Anterior cingulate cortex (tissue), 58 donors: ENCODE results near the gene BSND.
"Not testable (repeated sequence)": the region's sequence is repeated elsewhere in the genome, so short reads cannot be mapped to it uniquely, and the experiment has no call there.

ENCODE experiments used
- DNase-seq, 58 donors: peaks; one replicate each; lab custom pipeline; 2025; lab: John Stamatoyannopoulos, UW

The BSND gene

DNA sequence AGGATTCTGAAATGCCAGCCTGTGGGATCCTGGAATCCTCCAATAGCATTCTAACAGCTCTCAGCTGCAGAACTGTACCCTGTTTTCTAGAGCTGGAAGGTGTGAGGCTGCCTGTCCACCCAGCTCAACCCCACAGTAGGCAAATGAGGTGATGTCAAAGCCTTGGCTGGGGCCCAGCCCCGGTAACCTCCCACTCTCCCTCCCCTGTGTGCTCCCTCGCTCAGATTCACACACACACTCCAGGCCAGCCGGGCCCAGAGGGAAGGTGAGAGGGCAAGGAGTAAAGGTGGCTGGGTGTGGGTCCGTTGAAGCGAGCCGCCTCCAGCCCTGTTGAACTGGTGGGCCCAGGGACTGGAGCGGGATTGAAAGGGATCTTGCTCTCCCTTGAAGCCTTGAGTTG is at the start of gene BSND:
BSND (plus strand) TSS at position 257 of the 400 bp plus-strand sequence. CDS start 254 bp downstream, outside the sequence.
- no peak for DNase-seq

DNA sequence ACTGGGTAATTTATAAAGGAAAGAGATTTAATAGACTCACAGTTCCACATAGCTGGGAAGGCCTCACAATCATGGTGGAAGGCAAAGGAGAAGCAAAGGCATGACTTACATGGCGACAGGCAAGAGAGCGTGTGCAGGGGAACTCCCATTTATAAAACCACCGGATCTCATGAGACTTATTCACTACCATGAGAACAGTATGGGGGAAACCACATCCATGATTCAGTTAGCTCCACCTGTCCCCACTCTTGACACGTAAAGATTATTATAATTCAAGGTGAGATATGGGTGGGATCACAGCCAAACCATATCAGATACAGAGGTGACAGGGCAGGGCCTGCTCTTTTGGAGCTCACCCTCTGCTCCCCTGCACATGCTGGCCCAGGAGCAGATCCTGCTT is 49.7 kb upstream of the BSND start:
- DNase-seq = no peak

DNA sequence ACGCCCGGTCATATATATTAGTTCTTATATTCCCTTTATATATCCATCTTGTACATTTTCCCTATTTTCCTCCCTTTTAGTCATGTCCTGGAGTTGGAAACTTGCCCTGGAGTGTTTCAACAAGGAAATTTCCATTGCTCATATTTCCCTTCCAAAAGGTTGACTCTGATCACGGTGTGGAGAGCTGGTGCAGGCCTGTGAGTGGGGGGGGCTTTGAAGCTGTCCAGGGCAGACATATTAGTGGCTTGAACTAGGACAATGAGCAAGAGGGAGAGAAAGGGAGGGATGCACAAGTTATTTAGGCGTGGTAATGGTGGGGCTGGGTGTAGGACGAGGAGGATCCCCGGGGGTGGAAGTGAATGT is 48.7 kb upstream of the BSND start:
- DNase-seq = peak in 1 of 58 donors; percentile 30

DNA sequence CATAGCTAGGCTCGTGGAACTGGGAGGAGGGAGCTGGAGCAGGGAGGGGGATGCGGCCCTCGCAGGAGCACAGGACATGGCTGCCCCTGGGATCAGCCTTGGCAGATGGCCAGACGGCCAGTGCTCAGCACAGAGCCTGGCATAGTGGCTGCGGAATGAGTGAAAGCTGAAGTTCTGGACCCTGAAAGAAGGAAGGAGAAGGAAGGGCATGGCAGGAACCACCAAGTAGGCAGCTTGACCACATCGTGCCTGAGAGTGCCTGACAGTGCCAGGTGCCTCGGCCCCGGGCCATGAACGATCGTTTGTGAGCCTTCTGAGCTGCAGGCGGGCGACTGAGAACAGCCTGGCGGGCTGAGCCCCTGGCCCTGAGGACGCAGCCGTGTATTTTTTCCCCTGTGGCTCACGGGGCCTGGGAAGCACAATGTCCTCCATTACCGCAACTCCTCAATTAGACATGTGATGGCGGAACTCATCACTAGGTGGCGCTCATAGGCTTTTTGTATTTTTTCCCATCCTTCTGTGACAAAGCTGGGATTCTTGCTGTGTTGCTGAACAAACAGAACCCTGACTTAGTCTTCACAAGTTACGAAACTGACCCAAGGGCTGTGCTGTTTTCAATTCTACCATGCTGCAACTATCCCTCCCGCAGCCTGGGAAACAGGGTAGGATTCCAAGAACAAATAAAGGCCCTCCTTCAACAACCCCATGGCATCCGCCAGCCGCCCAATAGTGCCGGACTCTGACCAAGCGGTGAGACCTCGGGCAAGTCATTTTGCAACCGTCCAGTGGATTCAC is 48.2 kb upstream of the BSND start:
- DNase-seq = peak in 55 of 58 donors; percentile 11 to 86 (median 65)

DNA sequence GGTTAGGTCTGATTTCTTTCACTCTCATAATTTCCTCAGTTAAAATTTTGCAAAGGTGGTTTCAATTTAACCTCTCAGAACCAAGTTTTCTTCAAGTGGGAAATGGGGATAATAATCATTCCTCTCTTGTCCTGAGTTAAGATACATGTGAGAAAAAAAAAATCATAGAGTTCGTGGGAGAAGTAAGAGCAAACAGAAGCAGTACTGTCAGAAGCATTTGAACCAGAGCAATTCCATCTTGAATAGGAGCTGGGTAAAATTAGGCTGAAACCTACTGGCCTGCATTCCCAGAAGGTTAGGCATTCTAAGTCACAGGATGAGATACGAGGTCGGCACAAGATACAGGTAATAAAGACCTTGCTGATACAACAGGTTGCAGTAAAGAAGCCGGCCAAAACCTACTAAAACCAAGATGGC is 46.9 kb upstream of the BSND start:
- no peak for DNase-seq

DNA sequence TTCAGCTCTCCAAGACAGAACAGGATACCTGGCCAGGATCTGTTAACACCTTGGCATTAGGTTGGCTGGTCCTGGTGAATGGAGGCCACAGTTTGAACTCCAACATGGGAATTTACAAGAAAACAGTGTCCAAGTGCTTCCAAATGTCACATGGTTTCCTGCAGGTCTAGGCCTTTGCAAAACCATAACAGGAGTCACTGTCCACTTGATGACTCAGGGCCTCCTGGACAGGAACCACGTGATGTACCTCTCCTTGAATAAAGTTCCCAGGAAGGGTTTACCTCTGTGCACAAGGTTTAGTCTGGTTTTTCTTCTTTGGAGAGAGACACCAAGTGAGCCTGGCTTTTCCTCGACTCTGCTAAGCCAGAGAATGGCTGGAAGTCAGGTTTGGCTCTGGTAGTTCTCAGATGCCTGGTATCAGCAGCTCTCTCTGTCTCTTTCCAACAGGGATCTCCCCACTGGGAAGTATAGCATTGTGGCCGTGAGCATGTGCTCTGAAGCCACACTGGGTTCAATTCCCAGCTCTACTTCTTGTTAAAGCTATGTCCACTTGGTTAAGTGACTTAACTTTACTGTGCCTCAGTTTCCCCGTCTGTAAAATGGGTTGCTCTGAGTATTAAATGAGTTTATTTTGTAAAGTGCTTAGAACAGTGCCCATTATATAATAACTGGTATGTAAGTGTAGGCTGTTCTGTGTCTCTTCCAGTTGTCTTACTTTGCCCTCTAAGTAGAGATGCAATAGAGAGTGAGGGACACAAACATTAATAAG is 45.6 kb upstream of the BSND start:
- no peak for DNase-seq

DNA sequence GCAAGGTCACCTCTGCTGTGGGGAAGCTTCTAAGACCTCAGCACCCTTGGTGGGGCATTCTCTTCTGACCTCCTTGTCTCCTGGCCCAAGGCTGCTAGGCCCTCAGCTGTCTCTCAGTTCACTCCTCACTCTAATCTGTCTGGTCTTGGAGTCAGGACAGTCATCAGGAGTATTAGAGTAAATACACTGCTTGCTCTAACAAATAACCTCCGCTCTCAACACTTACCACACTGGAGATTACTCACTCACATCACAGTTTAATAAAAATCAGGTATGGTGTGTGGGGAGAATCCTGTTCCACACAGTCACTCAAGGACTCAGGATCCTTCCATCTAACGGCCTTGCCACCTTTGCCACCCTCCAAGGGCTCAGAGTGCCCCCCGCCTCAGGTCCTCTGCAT is 44.9 kb upstream of the BSND start:
- no peak for DNase-seq

DNA sequence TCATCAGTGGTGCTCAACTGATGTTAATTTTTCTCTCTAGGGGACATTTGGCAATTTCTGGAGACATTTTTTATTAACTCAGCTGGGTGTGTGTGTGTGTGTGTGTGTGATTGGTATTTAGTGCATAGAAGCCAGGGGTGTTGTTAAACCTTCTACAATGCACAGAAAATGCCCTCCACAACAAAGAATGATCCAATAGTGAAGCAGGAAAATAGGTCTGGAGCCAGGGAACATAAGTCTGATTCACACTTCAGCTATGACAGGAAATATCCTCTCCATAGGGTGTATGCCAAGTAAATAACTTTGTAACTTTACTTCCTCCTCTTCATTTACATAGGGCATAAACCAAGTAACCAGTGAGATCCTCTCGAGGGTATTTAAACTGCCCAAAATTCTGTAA is 43.4 kb upstream of the BSND start:
- no peak for DNase-seq

DNA sequence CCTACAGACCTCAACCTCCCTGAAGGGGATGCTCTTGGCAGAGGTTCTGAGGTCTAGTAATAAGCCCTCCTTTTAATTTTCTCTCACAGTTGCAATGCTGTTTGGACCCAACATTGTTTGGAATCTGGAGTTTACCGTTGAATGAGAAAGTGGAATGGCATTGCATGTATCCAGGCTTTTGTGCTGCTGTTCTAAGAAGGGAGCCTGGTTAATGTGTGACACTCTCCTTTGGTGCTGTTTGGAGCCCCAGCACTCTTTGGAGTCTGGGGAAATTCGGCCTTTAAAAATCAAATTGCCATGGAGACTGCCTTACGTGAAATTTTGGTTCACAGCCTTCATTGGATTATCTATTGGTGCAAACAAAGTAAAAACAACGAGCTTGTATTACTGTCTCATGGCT is 42.0 kb upstream of the BSND start:
- no peak for DNase-seq

DNA sequence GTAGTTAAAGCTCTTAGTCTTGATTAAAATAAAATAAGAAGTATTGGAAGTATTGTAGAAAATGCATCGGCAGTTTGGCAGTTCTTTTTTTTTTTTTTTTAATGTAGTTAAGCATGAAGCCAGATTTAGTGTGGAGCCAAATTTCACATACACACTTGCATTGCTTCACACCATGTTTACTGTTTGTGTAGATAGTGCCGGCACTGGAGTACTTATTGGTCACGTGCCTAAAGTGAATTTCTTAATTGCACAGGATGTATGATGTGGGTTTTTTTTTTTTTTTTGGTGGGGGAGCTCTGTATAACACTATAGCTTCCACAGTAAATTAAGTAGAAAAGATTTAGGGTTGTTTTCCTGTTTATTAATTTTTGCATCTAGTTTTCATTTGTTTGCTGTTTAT is 39.5 kb upstream of the BSND start:
- no peak for DNase-seq

DNA sequence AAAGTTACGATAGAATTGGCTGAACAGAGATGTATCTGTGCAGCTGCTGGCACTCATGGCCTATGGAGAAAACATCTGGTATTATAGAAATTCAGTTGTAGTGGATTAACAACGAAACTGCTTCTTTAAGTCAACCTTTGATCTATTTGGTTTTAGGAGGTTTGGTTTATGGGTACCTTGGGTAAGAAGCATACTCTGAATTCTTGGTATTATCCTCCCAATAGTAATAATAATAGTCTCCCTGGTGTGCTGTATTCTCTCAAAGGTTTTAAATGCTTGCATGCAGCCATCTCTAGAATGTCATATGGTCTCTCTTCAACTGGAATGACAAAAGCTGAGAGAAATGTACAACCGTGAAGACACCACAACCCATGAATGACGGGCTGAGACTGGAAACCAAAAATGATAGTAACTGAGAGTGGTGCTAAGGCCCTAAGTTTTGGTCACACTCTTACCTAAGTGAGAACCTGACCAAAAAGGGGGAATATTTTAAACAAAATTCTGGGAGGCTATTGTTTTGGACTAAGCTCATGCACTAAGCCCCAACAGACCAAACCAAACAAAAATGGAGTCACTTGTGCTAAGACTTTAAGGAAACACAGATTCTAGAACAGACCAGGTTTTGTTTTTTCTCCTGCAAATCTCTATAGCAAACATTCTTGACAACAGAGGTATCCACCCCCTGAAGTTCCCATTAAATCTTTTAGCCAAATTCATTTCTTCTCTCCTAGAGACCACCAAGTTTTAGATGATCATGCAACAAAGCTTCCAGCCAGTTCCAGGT is 35.9 kb upstream of the BSND start:
- DNase-seq = no peak

DNA sequence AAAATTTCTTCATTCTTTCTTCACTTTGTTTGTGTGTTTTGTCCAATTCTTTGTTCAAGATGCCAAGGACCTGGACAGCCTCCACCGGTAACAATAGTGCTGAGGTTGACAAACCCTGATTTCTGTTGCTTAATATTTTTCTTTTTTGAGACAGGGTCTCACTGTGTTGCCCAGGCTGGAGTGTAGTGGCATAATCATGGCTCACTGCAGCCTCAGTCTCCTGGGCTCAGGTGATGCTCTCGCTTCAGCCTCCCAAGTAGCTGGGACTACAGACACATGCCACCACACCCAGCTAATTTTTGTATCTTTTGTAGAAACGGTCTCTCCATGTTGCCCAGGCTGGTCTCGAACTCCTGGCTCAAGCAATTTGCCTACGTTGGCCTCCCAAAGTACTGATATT is 34.9 kb upstream of the BSND start:
- DNase-seq = not testable (repeated sequence)

DNA sequence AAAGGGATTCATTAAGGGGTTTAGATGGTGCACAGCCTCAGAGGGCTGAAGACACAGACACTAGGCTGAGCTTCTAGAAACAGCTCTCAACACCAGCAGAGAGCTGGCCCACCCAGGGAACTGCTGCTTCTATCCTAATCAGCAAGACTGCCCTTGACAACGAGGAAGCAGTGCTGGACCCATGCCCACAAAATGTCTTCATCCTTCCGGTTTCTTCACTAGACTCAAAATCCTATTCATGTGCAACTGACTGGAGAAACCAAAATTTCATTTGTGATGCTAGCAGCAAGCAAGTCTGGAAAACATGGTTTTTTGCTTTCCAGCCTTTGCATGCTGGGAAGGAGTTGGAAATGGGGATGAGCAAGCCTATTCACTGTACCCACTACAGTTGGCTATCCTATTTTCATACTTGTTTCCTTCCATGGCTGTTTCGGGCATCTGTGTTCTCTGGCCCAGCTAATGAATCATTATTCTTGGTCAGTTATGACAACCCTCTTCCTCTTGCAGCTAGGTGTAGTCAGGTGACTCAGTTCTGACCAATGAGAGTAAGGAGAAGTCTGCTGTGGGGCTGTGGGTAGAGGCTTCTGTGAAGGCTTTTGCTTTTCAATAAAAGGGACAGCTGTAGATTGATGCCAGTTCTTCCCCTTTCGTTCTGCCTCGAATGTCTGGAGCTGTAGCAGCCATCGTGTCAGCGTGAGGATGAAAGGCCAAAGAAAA is 33.0 kb upstream of the BSND start:
- peak in 2 of 58 donors; percentile 14 to 24 for DNase-seq

DNA sequence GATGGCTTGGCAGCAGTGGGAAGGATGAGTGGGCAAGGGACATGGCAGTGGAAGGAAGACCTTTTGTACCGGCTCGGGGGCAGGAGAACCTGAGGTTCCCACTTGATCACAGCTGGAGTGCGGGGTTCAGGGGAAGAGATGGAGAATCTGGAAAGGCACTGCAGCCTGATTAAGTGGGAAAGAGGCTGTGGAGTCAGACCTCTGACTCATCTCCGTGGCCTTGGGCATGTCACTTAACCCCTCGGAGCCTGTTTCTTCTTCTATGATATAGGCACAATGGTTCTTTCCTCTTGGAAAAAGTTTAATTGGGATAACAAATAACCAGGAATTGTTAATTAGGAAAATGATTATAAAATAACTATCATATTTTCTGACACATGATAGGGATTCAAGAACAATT is 31.4 kb upstream of the BSND start:
- DNase-seq = no peak

DNA sequence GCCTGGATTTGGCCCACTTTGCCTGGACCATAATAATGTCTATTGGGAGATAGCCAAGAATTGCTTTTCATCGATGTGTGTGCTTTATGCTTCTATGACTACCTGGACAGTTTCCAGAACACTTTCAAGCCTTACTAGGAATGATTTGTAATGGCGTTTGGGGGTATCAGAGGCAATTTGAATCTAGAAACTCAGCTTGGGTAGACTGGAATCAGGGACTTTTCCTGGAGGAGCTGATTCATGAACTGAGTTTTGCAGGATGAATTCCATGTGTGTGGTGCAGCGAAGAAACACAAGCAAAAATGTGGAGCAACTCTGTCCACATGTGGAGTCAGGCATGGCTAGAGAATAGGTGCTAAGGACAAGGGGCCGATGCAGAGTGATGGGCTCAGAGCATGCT is 30.2 kb upstream of the BSND start:
- DNase-seq = no peak

DNA sequence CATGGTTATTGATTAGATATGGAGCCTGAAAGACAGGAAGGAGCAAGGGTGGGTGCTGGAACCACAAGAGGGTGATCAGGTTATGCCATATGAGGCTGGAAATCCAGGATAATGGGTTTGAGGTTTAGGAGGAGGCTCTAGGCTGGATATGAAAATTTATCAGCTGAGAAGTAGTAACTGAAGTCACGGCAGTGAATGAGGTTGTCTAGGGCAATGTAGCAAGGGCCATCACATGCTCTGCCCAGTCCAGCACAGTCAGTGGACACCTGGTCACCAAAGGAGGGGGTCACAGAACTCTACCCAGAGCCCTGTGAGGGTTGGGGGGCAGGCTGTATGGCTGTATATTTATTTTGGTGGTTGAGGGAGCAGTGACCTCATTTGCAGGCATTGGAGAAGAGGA is 28.9 kb upstream of the BSND start:
- DNase-seq = no peak

DNA sequence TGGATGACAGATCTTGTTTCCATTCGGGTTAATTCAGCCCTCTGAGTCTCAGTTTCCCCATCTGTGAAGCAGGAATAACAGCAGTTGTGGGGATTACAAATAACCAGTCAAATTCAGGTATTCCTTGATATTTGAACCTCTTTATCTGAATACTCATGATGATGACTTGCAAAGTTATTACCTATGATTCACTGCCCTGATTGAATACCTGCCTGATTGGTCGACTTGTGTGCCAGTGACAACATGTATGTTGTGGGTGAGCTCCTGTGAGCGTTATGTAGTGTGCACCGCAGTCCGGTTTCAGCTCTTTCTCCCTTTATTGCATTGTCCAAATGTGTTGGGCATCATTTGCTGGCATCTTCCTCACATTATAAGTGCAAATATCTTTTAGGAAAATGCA is 27.8 kb upstream of the BSND start:
- no peak for DNase-seq

DNA sequence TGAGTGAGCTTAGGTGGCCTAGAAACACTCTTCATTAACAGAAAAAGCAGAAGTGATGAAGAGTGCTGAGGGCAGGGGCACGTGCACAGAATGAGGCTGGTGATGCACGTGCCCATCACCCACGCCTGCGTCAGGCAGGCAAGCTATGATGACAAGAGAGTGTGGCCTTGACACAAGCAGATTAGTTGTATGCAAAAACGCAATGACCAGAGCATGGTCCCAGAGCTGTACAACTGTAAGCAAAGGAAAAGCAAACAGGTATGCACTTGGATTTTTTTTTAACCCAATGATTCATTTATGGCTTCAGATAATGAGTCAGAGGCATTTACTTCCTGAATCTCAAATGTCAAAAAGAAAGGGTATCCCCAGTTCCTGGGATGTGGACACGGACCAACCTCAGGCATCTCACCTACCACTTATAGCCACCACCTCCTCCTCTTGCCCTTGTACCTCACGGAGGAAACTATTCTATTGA is 27.4 kb upstream of the BSND start:
- no peak for DNase-seq

DNA sequence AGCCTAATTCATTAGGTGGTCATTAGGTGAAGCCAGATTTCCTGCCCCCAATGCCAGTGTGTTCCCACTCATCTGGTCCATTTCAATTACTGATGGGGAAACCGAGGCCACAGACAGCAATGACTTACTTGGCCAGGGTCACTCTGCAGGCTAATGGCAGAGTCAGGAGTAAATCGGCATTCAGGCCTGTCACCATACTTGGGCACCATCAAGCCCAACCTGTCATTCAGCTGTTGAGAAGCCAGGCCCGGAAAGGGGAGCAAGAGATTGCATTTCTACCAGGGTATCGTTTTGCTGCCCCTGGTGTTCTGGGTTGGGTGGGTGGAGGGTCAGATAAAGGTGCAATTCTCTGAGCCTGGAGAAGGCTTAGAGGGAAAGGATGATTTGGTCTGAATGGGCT is 26.3 kb upstream of the BSND start:
- DNase-seq = no peak

DNA sequence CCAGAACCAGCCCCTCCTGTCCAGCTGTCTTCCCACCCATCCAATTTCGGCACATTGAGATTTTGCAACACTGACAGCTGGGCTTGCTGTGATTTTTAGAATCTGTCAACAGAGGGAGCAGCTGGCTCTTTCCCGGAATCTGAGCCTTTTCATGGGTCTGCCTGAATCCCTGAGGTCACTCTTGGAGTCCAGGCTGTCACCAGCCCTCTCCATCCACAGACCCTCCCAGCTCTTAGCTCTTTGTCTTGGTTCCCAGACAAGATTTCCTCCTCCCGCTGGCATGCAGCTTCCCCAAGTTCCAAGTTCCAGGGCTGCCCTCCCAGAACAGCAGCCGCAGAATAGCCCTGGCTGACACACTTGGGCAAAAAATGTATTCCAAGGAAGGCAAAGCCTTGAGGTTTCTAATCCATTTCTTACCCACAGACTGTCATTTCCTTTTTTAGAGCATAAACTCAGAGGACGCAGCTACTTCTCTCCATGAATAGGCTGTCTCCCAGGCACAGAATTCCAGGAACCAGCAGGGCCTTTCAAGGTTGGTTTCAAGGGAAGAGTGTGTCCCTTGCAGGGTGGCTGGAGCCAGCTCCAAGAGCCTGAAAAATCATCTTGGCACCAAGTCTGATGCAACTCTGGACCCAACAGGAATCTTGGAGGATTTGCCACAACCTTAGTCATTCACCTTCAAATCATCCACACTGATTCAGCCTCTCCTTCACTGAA is 25.4 kb upstream of the BSND start:
- DNase-seq = peak in 27 of 58 donors; percentile 5 to 78 (median 27)
